Measurements from ENCODE around the gene KRTAP5-9.

DNA sequence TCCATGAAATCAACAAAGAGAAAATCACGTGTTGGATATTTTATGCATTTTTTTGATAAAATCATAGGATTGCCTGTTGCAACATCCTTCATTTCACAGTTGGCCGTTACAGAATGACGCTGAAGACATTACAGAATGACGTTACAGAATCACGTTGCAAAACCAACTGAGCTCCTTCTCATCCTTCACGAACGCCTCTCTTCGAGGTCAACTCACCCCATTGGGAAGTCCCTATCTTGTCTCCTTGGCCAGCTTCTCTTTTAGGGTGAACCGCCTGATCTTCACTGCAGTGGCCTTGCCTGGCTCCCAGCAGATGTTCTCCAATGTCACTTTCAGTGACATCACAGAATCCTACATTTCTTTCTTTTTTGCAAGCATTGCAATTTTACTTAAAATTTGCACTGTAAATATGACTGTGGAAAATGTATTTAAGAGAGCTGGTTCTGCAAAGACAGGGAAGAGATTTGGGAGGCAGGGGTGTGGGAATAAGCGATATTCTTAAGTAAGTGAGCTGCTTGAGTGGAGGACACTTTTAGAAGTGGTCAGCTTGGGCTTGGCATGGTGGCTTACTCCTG lies 16.1 kb upstream of the KRTAP5-9 start:
- TF ChIP-seq, protein P1, sequence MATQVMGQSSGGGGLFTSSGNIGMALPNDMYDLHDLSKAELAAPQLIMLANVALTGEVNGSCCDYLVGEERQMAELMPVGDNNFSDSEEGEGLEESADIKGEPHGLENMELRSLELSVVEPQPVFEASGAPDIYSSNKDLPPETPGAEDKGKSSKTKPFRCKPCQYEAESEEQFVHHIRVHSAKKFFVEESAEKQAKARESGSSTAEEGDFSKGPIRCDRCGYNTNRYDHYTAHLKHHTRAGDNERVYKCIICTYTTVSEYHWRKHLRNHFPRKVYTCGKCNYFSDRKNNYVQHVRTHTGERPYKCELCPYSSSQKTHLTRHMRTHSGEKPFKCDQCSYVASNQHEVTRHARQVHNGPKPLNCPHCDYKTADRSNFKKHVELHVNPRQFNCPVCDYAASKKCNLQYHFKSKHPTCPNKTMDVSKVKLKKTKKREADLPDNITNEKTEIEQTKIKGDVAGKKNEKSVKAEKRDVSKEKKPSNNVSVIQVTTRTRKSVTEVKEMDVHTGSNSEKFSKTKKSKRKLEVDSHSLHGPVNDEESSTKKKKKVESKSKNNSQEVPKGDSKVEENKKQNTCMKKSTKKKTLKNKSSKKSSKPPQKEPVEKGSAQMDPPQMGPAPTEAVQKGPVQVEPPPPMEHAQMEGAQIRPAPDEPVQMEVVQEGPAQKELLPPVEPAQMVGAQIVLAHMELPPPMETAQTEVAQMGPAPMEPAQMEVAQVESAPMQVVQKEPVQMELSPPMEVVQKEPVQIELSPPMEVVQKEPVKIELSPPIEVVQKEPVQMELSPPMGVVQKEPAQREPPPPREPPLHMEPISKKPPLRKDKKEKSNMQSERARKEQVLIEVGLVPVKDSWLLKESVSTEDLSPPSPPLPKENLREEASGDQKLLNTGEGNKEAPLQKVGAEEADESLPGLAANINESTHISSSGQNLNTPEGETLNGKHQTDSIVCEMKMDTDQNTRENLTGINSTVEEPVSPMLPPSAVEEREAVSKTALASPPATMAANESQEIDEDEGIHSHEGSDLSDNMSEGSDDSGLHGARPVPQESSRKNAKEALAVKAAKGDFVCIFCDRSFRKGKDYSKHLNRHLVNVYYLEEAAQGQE (IDR thresholded peaks at IDR 0.05; ENCODE audit: low read depth) = no peak
- TF ChIP-seq ZBTB7A (IDR thresholded peaks at IDR 0.05; ENCODE audit: low read depth) = no peak
